Prostate gland (tissue), 2 donors: Measurements from ENCODE around the gene LSMEM2.

ENCODE experiments used
- CTCF ChIP-seq, 4 experiments: fragments of 200-600 bp in 2 of 4; fragments of 450-650 bp in 2 of 4; sonication (generic) in 2 of 4; IDR thresholded peaks; 1 replicate in 3 of 4; 2 replicates in 1 of 4; pipeline ENCODE4 v1.5.1; 2016 to 2019; ENCODE audit warnings: antibody characterized with exemption in 4 of 4, mild to moderate bottlenecking in 2 of 4, moderate library complexity in 2 of 4
- POLR2AphosphoS5 ChIP-seq: sonication (generic); formaldehyde crosslinking; IDR thresholded peaks from one replicate; pipeline ENCODE4 v1.6.1; 2017; ENCODE audit warnings: antibody characterized with exemption

- TF ChIP-seq CTCF (IDR thresholded peaks at IDR 0.05) (no peak), POLR2AphosphoS5 (no peak)
Observed at GRCh38 chr3:50231581-50231980, 47.3 kb upstream of the LSMEM2 start.
